ENCODE results near the gene STRIP2. TPM values are rescaled to one million over a fixed set of nuclear protein-coding genes. Genes with fewer than 3 reads are reported as not detected.
A peak's percentile ranks its signal among the peaks of the same experiment; 100 is the strongest.
"Not testable (repeated sequence)": the region's sequence is repeated elsewhere in the genome, so short reads cannot be mapped to it uniquely, and the experiment has no call there.

STRIP2 gene
- total RNA-seq, 2 donors from 2014 or later = 12.1 to 15.3 TPM

DNA sequence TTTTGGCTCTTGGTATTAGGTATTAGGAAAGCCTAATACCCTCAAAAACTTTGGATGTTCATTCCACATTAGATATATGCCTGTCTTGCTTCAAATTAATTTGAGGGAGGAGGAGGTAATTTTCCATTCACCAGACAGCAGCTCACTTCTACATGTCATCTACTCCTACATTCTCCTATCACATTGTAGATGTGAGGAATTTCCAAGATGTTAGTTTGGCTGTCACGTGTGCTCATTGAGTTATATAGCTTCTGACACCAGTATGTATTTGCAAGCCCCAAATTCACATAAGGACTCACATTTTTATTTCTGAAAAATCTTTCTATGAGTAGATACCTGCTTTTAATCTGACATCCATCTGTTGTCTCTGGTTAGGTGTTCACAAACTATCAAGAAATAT is 45.6 kb downstream of the STRIP2 start:
- ATAC-seq (no peak), DNase-seq (no peak)
- intact Hi-C loops (cut with DNase I) = no loop called here

DNA sequence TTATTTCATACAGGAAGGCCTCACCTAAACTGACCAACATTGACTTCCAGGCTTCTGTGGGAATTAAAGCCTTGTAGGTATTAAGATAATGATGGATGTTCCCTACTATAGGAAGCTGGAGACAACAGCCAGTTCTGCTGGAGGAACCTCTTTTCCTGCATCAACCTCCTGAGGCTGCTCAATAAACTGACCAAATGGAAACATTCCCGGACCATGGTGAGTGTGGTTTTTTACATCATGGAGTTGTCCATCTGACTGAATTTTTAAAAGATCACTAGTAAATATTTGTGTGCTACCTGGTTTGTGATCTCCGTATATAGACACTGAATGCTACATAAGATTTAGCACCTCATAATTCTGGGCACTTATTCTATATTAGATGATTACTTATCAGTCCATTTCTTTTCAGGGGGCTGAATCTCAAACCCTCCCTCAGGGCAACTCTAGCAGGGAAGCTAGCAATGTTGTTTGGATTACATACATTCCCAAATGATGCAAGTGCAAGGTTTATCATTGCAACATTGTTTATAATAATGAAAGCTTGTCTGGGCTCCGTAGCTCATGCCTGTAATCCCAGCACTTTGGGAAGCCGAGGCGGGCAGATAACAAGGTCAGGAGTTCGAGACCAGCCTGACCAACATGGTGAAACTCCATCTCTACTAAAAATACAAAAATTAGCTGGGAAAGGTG is 46.6 kb downstream of the STRIP2 start:
- DNase-seq (no peak), ATAC-seq (no peak)
- intact Hi-C loops (cut with DNase I) = no loop called here

DNA sequence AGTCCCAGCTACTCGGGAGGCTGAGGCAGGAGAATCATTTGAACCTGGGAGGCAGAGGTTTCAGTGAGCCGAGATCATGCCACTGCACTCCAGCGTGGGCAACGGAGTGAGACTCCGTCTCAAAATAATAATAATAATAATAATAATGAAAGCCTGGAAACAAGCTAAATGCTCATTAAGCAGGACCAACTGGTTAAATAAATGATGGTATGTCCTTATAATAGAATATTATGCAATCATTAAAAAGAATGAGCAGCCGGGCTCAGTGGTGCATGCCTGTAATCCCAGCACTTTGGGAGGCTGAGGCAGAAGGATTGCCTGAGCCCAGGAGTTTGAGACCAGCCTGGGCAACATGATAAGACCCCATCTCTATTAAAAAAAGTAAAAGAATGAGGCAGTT is 47.1 kb downstream of the STRIP2 start:
- ATAC-seq; DNase-seq; intact Hi-C loops (cut with DNase I): not testable (repeated sequence)

DNA sequence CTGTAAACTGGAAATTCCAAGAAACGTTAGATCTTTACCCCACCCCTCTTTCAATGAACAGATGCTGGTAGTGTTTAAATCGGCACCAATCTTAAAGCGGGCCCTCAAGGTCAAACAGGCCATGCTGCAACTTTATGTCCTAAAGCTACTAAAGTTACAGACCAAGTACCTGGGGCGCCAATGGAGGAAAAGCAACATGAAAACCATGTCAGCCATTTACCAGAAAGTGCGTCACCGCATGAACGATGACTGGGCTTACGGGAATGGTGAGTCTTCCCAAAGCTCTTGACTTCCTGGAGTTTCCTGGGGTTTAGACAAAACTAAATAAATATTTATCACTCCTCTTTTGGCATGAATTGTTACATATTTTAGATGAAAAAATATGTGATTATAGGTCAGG is 48.5 kb downstream of the STRIP2 start:
- DNase-seq (no peak), ATAC-seq (no peak)
- intact Hi-C loops (cut with DNase I) = no loop called here

DNA sequence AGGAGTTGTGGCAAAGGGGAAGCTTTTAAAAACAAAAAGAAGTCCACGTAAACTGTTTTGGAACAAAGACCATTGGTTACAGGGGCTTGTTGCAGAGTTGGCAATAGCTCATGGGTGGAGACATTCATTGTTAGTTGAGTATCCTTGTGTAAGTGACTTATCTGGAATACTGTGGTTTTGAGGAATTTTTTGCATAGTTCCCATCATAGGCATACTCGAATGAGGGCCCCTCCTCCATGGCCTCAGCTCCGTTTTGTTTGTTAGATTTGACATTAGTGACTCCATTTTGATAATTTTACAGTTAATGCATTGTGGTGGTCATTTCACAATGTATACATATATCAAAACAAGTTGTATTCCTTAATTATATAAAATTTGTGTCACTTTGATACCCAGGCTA is 55.3 kb downstream of the STRIP2 start:
- intact Hi-C loops (cut with DNase I) = no loop called here
- DNase-seq (no peak), ATAC-seq (no peak)

DNA sequence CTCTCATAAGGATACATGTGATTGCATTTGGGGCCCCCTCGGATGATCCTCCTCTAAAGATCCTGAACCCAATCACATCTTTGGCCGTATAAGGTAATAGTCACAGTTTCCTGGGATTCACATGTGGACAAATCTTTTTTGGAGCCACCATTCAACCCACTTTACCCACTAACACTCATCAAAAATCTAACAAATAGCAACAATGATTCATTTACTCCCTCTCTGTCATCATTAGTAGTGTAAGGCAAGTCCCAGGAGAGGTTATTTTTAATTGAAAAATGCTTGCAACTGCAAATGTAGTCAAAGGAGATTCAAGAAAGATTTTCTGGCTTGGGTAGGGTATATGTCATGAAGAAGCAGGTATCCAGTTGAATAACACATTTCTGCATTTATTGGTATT is 58.2 kb downstream of the STRIP2 start:
- no peak for DNase-seq
- intact Hi-C loops (cut with DNase I) = no loop called here
- no peak for ATAC-seq

DNA sequence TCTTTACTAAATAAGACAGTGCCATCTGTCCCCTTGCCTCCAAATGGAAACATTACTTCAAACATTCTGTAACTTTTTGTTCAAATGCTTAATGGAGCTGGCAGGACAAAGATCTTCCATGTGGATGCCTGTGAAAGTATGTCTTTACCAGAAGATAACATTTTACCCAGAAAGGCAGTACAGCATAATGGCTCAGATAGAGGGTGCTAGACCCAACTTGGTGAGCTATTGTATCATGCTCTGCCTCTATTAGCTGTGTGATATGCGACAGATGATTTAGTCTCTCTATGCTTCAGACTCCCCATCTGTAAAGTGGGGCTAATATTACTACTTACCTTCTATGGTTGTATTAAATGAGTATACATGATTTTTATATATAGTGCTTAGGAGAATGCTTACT is 59.3 kb downstream of the STRIP2 start:
- intact Hi-C loops (cut with DNase I) = no loop called here
- DNase-seq (no peak), ATAC-seq (no peak)

DNA sequence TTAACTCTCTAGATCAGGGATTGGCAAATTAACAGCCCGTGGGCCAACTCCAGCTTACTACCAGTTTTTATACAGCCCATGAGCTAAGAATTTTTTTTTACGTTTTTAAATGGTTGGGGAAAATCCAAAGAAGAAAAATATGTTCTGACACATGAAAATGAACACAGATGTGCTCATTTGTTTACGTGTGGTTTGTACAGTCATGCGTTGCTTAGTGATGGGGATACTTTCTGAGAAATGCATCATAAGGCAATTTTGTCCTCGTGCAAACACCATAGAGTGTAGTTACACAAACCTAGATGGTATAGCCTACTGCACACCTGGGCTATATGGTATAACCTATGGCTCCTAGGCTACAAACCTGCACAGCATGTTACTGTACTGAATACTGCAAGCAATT is 59.8 kb downstream of the STRIP2 start:
- intact Hi-C loops (cut with DNase I) = no loop called here
- ATAC-seq (no peak), DNase-seq (no peak)

DNA sequence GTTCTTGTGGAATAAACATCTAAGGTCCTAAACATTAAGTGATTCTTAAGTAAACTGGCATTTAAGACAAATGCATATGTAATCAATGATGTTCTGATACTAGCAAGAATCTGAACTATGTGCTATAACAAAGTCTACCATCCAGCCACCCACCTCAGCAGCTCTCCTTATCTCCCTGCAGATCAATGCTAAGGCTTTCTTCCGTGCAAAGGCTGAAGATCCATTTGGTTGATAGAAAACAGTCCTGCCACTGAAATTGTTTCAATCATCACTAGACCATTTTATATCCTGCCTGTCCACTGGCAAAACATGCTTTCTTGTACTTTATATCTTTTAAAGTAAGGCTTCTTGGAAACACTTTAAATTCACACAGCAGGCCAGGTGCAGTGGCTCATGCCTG is 61.8 kb downstream of the STRIP2 start:
- ATAC-seq (no peak), DNase-seq (no peak)
- intact Hi-C loops (cut with DNase I) = no loop called here

DNA sequence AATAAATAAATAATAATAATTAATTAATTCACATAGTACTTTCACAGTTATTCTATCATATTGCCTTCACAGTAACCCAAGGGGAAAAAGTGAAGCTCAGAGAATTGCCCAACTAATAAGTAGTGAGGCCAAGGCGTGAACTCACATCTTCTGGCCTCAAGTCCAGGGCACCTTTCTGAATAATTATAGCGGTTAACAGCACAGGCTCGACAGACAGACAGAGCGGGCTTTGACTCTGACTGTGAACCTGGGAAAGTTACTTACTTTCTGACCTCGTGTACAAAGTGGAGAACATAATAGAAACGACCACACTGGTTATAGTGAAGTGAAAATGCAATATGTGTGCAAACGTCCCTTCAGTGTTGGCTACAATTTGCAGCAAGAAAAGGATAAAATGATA is 62.4 kb downstream of the STRIP2 start:
- DNase-seq = no peak
- intact Hi-C loops (cut with DNase I) = no loop called here
- ATAC-seq = no peak

DNA sequence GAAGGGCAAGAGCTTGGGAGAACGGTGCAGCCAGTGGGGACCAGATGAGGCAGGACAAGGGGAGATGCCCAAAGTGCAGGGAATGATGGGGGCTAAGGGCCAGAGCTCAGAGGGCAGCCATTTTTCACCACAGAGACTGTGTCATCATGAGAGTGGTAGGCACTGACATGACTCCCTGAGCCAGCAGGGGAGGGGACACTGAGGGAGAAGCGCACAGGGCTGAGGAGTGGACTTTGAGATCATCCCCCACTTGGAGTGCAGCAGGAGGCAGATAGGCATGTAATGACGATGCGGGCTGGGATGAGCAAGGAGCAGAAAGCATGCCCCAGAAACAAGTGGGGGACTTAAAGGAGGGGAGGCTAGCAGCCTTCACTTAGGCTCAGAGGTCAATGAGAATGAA is 62.9 kb downstream of the STRIP2 start:
- ATAC-seq (no peak), DNase-seq (no peak)
- intact Hi-C loops (cut with DNase I) = no loop called here

DNA sequence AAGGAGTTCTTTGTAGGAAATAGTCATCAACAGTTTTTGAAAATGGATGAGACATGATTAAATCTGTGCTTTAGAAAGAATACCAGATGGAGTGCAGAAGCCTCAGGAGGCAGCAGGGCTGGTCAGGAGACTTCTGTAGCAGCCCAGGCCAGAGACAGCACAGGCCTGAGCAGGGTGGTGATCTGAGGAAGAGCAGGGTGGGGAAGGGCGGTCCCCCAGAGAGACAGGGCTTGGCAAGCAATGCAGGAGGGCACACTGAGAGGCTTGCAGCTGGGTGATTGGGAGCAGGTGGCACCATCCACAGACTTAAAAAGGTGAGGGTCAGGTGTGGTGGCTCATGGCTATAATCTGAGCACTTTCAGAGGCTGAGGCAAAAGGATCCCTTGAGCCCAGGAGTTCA is 63.8 kb downstream of the STRIP2 start:
- no peak for DNase-seq
- intact Hi-C loops (cut with DNase I) = no loop called here
- ATAC-seq = no peak

DNA sequence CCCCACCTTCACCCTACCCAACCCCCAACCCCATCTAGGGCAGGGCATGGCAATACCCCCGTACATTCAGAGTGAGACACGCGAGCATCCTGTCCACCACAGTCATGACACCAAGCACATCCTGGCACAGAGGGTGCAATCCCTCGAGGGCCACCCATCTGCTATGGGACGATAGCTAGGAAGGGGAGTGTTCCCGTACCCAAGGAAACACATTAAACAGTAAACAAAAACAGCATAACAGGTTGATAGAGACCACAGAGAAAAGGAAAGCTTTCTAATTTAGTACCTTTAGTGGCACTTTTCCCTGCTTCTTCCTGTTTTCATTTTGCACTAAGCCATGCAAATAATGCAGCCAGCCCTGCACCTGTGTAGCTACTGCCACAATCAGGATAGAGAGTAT is 65.8 kb downstream of the STRIP2 start:
- DNase-seq = no peak
- intact Hi-C loops (cut with DNase I) = loop anchor here in 1 of 2 donors (10.0 kb wide), 1 partner anchor 115 kb away; the partner anchor contains the start of gene NRF1
- ATAC-seq = no peak

DNA sequence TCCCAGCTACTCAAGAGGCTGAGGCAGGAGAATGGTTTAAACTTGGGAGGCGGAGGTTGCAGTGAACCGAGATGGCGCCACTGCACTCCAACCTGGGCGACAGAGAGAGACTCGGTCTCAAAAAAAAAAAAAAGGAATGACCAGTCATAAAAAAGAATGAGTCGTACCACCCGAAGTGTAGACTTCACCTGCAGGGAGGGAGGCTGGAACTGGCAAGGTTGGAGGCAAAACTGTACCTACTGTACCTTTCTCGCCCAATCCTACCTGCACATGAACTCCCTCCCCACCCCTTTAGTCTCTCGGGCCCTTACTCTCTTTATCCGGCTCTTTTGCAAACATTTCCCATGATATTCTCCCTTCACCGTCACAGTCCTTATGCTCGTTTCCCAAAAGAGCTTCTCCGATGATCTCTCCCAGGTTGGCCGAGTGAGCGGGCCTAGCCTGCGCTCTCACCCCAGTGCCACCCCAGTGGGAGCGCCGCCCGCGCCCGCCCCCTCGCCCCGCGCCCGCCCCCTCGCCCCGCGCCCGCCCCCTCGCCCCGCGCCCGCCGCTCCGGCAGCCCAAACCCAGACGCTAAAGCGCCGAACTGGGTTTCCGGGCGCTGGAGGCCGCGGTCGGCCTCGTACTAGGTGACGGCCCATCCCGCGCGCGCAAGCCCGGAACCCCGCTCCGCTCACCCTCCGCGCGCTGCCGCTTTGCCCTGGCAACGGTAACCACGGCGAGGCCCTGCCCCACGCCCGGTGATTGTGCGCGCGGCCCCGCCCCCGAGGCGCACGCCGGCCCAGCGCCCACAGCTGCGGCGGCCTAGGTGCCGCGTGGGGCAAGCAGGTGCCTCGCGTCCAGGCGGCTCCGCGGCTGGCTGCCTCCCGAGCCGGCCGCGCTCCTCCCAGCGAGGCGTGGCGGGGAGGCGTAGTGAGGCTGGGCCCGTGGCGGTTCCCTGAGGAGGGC is 67.8 kb downstream of the STRIP2 start, which contains the start of gene SMKR1:
Gene SMKR1 (plus strand): TSS at position 772 of the 948 bp plus-strand sequence. CDS start 294 bp downstream, outside the sequence.
- ATAC-seq = peak; percentile 97 to 98
- DNase-seq = peak; percentile 79

DNA sequence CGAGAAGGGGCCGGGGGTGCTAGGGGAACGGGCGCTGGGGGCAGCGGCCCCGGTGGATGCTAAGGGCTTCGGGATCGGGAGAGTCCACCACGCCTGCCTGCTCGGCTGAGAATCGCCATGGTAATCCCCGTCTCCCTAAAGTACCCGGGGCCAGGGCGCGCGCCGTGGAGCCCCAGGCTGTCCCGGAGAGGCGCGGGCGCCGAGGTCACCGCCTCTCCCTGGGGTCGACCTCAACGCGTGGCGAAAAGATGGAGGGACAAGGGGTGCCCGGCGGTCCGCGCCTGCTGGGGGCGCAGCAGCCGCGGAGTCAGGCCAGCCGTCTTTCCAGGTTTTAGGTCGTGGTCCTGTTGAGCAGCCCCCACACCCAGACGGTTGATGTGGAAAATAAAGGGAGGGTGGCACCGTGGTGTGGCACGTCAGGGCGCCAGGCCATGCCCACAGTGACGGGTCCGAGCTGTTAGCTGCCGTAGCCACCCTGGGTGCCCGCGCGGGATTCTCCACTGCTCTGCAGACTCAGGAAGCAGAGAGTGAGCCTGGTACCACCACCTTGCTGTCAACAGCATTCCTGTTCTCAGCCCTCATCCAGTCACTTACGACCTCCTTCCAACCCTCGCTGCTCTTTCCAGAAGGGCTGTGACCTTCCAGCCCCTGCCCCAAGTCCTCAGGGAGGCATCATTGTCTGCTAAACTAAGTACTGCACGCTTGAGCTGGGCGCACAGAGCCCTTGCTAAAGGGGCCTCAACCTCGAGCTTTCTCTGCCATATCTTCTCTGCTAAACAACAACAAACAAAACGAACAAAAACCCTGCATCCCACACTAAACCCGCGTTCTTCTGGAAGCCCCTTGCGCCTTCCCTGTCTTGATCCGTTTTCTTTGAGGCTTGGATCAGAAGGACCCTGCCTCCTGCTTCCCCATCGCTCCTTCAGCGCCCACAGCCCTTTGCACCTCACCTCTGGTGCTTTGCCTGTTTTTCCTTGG is 68.8 kb downstream of the STRIP2 start:
- ATAC-seq (peak; percentile 17 to 23), DNase-seq (no peak)
- intact Hi-C loops (cut with DNase I) = loop anchor here in 1 of 2 donors (10.0 kb wide), 1 partner anchor 112 kb away; the partner anchor contains the start of gene NRF1

More for the DNA sequence above, 67.8 kb downstream of the STRIP2 start, which contains the start of gene SMKR1:
- intact Hi-C loops (cut with DNase I) = loop anchor here in 1 of 2 donors (10.0 kb wide), 1 partner anchor 113 kb away; the partner anchor contains the start of gene NRF1

DNA sequence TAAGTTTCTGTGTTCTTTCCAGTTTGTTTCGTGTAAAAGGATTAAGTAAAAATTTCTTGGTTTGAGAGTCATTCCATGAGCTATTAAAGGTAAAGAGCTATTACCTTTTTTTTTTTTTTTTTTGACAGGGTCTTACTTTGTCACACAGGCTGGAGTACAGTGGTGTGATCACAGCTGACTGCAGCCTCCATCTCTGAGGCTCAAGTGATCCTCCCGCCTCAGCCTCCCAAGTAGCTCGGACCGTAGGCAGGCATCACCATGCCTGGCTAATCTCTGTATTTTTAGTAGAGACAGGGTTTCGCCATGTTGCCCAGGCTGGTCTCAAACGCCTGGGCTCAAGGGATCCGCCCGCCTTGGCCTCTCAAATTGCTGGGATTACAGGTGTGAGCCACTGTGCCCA is 69.5 kb downstream of the STRIP2 start:
- intact Hi-C loops (cut with DNase I) = loop anchor here in 1 of 2 donors (10.0 kb wide), 1 partner anchor 111 kb away; the partner anchor contains the start of gene NRF1
- no peak for DNase-seq

DNA sequence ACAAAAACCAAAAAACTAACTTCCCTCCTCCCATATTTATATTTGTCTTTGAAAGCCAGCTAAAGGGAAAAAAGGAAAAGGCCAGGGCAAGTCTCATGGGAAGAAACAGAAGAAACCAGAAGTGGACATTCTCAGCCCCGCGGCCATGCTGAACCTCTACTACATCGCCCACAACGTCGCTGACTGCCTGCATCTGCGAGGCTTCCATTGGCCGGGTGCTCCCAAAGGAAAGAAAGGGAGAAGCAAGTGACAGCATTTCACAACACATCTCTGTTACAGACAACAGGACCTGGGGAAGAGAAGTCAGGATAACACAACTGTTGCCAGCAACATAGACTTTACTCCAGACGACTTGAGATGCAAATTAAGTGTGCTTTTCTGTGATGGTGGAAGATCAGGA is 78.0 kb downstream of the STRIP2 start:
- ATAC-seq (no peak), DNase-seq (no peak)
- intact Hi-C loops (cut with DNase I) = no loop called here

More for the DNA sequence above, 69.5 kb downstream of the STRIP2 start:
- ATAC-seq = no peak

DNA sequence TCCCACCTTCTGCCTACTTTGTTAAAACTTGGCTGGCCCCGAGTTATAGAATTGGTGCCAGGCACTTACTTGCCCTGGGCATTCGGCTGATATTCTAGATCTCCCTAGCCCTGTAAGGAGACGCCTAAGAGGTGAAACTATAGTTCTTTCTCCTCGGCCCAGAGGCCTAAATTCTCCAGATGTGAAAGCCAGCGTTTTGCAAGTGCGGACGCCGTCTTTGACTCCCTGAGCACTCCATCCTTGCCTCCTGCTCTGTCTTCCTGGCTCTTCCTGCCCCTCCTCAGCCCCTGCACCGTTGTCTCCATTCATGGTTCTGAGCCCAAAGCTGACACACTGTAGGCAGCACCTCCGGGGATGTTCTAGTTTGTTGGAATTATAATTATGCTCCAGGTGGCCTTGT is 79.3 kb downstream of the STRIP2 start:
- DNase-seq = no peak
- no peak for ATAC-seq
- intact Hi-C loops (cut with DNase I) = no loop called here

DNA sequence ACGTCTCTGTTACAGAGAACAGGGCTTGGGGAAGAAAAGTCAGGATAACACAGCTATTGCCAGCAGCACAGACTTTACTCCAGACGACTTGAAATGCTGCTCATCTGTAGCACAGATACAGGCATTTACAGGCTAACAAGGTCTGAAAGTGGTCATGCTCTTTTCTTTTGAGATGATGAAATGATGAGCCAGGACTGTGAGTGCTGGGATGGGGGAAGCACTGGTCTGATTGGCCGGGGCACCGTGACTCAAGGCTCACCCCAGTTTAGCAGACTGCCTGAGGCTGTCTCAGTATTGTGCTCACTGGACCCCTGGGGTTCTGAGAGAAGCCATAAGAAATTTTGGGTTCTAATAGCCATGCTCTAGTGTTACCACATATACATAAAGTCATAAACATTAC is 80.5 kb downstream of the STRIP2 start:
- intact Hi-C loops (cut with DNase I) = no loop called here
- DNase-seq = no peak
- no peak for ATAC-seq
